ENCODE measurements around the gene DSP.

The DSP gene, protein sequence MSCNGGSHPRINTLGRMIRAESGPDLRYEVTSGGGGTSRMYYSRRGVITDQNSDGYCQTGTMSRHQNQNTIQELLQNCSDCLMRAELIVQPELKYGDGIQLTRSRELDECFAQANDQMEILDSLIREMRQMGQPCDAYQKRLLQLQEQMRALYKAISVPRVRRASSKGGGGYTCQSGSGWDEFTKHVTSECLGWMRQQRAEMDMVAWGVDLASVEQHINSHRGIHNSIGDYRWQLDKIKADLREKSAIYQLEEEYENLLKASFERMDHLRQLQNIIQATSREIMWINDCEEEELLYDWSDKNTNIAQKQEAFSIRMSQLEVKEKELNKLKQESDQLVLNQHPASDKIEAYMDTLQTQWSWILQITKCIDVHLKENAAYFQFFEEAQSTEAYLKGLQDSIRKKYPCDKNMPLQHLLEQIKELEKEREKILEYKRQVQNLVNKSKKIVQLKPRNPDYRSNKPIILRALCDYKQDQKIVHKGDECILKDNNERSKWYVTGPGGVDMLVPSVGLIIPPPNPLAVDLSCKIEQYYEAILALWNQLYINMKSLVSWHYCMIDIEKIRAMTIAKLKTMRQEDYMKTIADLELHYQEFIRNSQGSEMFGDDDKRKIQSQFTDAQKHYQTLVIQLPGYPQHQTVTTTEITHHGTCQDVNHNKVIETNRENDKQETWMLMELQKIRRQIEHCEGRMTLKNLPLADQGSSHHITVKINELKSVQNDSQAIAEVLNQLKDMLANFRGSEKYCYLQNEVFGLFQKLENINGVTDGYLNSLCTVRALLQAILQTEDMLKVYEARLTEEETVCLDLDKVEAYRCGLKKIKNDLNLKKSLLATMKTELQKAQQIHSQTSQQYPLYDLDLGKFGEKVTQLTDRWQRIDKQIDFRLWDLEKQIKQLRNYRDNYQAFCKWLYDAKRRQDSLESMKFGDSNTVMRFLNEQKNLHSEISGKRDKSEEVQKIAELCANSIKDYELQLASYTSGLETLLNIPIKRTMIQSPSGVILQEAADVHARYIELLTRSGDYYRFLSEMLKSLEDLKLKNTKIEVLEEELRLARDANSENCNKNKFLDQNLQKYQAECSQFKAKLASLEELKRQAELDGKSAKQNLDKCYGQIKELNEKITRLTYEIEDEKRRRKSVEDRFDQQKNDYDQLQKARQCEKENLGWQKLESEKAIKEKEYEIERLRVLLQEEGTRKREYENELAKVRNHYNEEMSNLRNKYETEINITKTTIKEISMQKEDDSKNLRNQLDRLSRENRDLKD (N-terminal part only)

GRCh38 chr6:7541175-7542064 is at the start of gene DSP:
DSP (plus strand) TSS chr6:7541671; CDS start chr6:7541916, 245 bp downstream.
- no peaks in the 10 kb centered on the region for H3K9me2 ChIP-seq (replicated peaks; ENCODE audit: insufficient read depth, low read length)
- H3K79me2 ChIP-seq (ENCODE audit: low read length): no peaks in the 10 kb centered on the region
- H3F3A ChIP-seq (ENCODE audit: insufficient read depth, low read length): no peaks in the 10 kb centered on the region
- H3K36me3 ChIP-seq (replicated peaks; ENCODE audit: insufficient read depth, low read length): no peaks in the 10 kb centered on the region
- H3K9me3 ChIP-seq (replicated peaks; ENCODE audit: insufficient read depth, low read length): no peaks in the 10 kb centered on the region
- H2AFZ ChIP-seq (ENCODE audit: low read length): peak within 1 kb of the TSS; percentile 71
- no peaks in the 10 kb centered on the region for H4K20me1 ChIP-seq (ENCODE audit: insufficient read depth, low read length)
- no peak within 1 kb of the TSS for H3K27ac ChIP-seq (ENCODE audit: low read length)
- H3K27me3 ChIP-seq (replicated peaks; ENCODE audit: insufficient read depth, low read length): no peaks in the 10 kb centered on the region; the same call in 1 of the 2 replicates
- peak within 1 kb of the TSS; percentile 73 for H3K4me3 ChIP-seq (ENCODE audit: low read length)
- TF ChIP-seq CTCF (IDR thresholded peaks at IDR 0.05; ENCODE audit: low read length) (no peak), EZH2 (optimal IDR thresholded peaks at IDR 0.05; ENCODE audit: low read depth, low read length) (no peak), EZH2phosphoT487 (IDR thresholded peaks at IDR 0.05; ENCODE audit: low read length) (no peak)
- peak within 1 kb of the TSS; percentile 49; the same call in 1 of the 2 replicates for H3K9ac ChIP-seq (ENCODE audit: low read length)
- peak within 1 kb of the TSS; percentile 96 for H3K4me2 ChIP-seq (ENCODE audit: low read depth, low read length)
- peak; percentile 66 for DNase-seq
- 0 out of 2 replicates have a peak, but pooled peaks cover 2% of the 10 kb centered on the region for H3K4me1 ChIP-seq (ENCODE audit: low read length)

DNA sequence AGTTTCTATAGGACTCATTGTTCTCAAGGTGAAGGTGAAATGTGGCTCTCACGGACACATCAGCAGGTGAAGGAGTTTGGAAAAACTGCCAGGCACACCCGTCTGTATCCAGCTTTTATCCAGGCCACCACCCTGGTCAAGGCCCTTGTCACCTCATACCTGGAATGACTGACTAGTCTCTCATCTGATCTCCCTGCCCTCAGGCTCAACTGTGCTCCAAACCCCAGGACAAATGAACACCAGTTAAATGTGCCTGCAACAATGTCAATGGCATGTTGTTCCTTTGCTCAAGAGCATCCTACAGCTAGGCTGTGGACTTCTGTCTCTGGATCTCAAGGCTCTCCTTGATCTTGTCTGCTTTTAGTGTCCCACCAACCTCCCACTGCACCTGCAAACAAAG is 47.6 kb upstream of the DSP start:
- H3K4me1 ChIP-seq (ENCODE audit: low read length): no peaks in the 10 kb centered on the region
- no peak for DNase-seq
- no peaks in the 10 kb centered on the region for H3K9me3 ChIP-seq (replicated peaks; ENCODE audit: insufficient read depth, low read length)
- no peak overlapping the region for H2AFZ ChIP-seq (ENCODE audit: low read length)
- H3K36me3 ChIP-seq (replicated peaks; ENCODE audit: insufficient read depth, low read length): no peaks in the 10 kb centered on the region
- H3K27me3 ChIP-seq (replicated peaks; ENCODE audit: insufficient read depth, low read length): no peaks in the 10 kb centered on the region
- H3K9me2 ChIP-seq (replicated peaks; ENCODE audit: insufficient read depth, low read length): no peaks in the 10 kb centered on the region
- H3K4me3 ChIP-seq (ENCODE audit: low read length): no peak overlapping the region
- no peak overlapping the region for H3K9ac ChIP-seq (ENCODE audit: low read length)
- no peak overlapping the region for H3K4me2 ChIP-seq (ENCODE audit: low read depth, low read length)
- no peaks in the 10 kb centered on the region for H3F3A ChIP-seq (ENCODE audit: insufficient read depth, low read length)
- no peak overlapping the region for H3K27ac ChIP-seq (ENCODE audit: low read length)
- no peak for TF ChIP-seq EZH2 (optimal IDR thresholded peaks at IDR 0.05; ENCODE audit: low read depth, low read length)
- TF ChIP-seq CTCF (IDR thresholded peaks at IDR 0.05; ENCODE audit: low read length): no peak
- no peak for TF ChIP-seq EZH2phosphoT487 (IDR thresholded peaks at IDR 0.05; ENCODE audit: low read length)
- H3K79me2 ChIP-seq (ENCODE audit: low read length): no peaks in the 10 kb centered on the region
- H4K20me1 ChIP-seq (ENCODE audit: insufficient read depth, low read length): no peaks in the 10 kb centered on the region

- Histone ChIP-seq H3K27ac (ENCODE audit: low read length) (no peak overlapping the region), H3K27me3 (replicated peaks; ENCODE audit: insufficient read depth, low read length) (no peaks in the 10 kb centered on the region), H3K9me2 (replicated peaks; ENCODE audit: insufficient read depth, low read length) (no peaks in the 10 kb centered on the region), H2AFZ (ENCODE audit: low read length) (no peak overlapping the region), H3K4me2 (ENCODE audit: low read depth, low read length) (no peak overlapping the region), H3K9ac (ENCODE audit: low read length) (no peak overlapping the region), H4K20me1 (ENCODE audit: insufficient read depth, low read length) (no peaks in the 10 kb centered on the region), H3F3A (ENCODE audit: insufficient read depth, low read length) (no peaks in the 10 kb centered on the region), H3K4me1 (ENCODE audit: low read length) (no peaks in the 10 kb centered on the region), H3K9me3 (replicated peaks; ENCODE audit: insufficient read depth, low read length) (no peaks in the 10 kb centered on the region), H3K79me2 (ENCODE audit: low read length) (no peaks in the 10 kb centered on the region), H3K36me3 (replicated peaks; ENCODE audit: insufficient read depth, low read length) (no peaks in the 10 kb centered on the region), H3K4me3 (ENCODE audit: low read length) (no peak overlapping the region)
- TF ChIP-seq EZH2phosphoT487 (IDR thresholded peaks at IDR 0.05; ENCODE audit: low read length): no peak
- no peak for TF ChIP-seq CTCF (IDR thresholded peaks at IDR 0.05; ENCODE audit: low read length)
- no peak for TF ChIP-seq EZH2 (optimal IDR thresholded peaks at IDR 0.05; ENCODE audit: low read depth, low read length)
- DNase-seq: no peak
Measured at GRCh38 chr6:7494638-7495037, 46.8 kb upstream of the DSP start.

Data from MM.1S (cell line).